C4-2B (cell line): ENCODE results near the gene FAM177B.

Source experiments
- CTCF ChIP-seq: fragments of 450-650 bp; conservative IDR thresholded peaks from 2 replicates; pipeline ENCODE4 v1.5.1; 2017; ENCODE audit warnings: mild to moderate bottlenecking
- ZFX ChIP-seq: fragments of 450-650 bp; IDR thresholded peaks from 2 replicates; pipeline ENCODE4 v1.6.1; 2017

GRCh38 chr1:222769971-222770620 lies 33.1 kb downstream of the FAM177B start:
- TF ChIP-seq CTCF: no peak
- TF ChIP-seq ZFX: no peak
